ENCODE measurements around the gene SLAMF6. TPM values are rescaled to one million over a fixed set of nuclear protein-coding genes. Genes with fewer than 3 reads are reported as not detected.

Gene SLAMF6
- total and polyA plus RNA-seq, 2 donors (not counting 1 experiment from before 2014, with no cell fraction given), result not detected

- DNase-seq (ENCODE audit: low read depth in 2 of 2), result no peak
- H3K27me3 ChIP-seq (ENCODE audit: control insufficient read depth, insufficient read depth, low read length), result no peaks in the 10 kb centered on the region
- no peaks in the 10 kb centered on the region for H3K79me2 ChIP-seq (ENCODE audit: control insufficient read depth, insufficient read depth, low read length)
- H2AFZ ChIP-seq (ENCODE audit: low read length), result no peak overlapping the region
- H3K36me3 ChIP-seq (ENCODE audit: control insufficient read depth, insufficient read depth, low read length), result no peaks in the 10 kb centered on the region
- no peaks in the 10 kb centered on the region for H3K9me3 ChIP-seq (ENCODE audit: control insufficient read depth, insufficient read depth, low read depth, low read length)
- no peak overlapping the region for H3K4me2 ChIP-seq (ENCODE audit: extremely low read depth, insufficient read depth, low read length)
- no peak overlapping the region for H3K27ac ChIP-seq (ENCODE audit: insufficient read depth, low read length)
- H3K9ac ChIP-seq (ENCODE audit: insufficient read depth, low read length), result no peak overlapping the region
- TF ChIP-seq EZH2 (IDR thresholded peaks at IDR 0.05; ENCODE audit: low read length, missing control alignments), result no peak
- TF ChIP-seq, protein P1, sequence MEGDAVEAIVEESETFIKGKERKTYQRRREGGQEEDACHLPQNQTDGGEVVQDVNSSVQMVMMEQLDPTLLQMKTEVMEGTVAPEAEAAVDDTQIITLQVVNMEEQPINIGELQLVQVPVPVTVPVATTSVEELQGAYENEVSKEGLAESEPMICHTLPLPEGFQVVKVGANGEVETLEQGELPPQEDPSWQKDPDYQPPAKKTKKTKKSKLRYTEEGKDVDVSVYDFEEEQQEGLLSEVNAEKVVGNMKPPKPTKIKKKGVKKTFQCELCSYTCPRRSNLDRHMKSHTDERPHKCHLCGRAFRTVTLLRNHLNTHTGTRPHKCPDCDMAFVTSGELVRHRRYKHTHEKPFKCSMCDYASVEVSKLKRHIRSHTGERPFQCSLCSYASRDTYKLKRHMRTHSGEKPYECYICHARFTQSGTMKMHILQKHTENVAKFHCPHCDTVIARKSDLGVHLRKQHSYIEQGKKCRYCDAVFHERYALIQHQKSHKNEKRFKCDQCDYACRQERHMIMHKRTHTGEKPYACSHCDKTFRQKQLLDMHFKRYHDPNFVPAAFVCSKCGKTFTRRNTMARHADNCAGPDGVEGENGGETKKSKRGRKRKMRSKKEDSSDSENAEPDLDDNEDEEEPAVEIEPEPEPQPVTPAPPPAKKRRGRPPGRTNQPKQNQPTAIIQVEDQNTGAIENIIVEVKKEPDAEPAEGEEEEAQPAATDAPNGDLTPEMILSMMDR (conservative IDR thresholded peaks at IDR 0.05 in 1 of 2, IDR thresholded peaks at IDR 0.05 in 1 of 2; ENCODE audit: low read depth in 1 of 2, low read length in 2 of 2), result no peak
- no peak overlapping the region for H3K4me3 ChIP-seq (replicated peaks in 1 of 4; ENCODE audit: control extremely low read depth in 1 of 4, insufficient read depth in 1 of 4, low read depth in 3 of 4, low read length in 4 of 4)
- no peaks in the 10 kb centered on the region for H3K4me1 ChIP-seq (ENCODE audit: control insufficient read depth, extremely low read depth, insufficient read depth, low read length)
- no peaks in the 10 kb centered on the region for H4K20me1 ChIP-seq (ENCODE audit: control insufficient read depth, extremely low read depth, insufficient read depth, low read length)
Observed at GRCh38 chr1:160540859-160541233, 17.8 kb upstream of the SLAMF6 start.

GRCh38 chr1:160539990-160540858, 17.2 kb upstream of the SLAMF6 start:
- no peaks in the 10 kb centered on the region for H3K9me3 ChIP-seq (ENCODE audit: control insufficient read depth, insufficient read depth, low read depth, low read length)
- H4K20me1 ChIP-seq (ENCODE audit: control insufficient read depth, extremely low read depth, insufficient read depth, low read length), result no peaks in the 10 kb centered on the region
- no peaks in the 10 kb centered on the region for H3K79me2 ChIP-seq (ENCODE audit: control insufficient read depth, insufficient read depth, low read length)
- no peak for DNase-seq (ENCODE audit: low read depth in 2 of 2)
- H3K27ac ChIP-seq (ENCODE audit: insufficient read depth, low read length), result no peak overlapping the region
- H3K9ac ChIP-seq (ENCODE audit: insufficient read depth, low read length), result no peak overlapping the region
- TF ChIP-seq, protein P1 (conservative IDR thresholded peaks at IDR 0.05 in 1 of 2, IDR thresholded peaks at IDR 0.05 in 1 of 2; ENCODE audit: low read depth in 1 of 2, low read length in 2 of 2), result no peak
- TF ChIP-seq EZH2 (IDR thresholded peaks at IDR 0.05; ENCODE audit: low read length, missing control alignments), result no peak
- no peaks in the 10 kb centered on the region for H3K27me3 ChIP-seq (ENCODE audit: control insufficient read depth, insufficient read depth, low read length)
- H3K4me3 ChIP-seq (replicated peaks in 1 of 4; ENCODE audit: control extremely low read depth in 1 of 4, insufficient read depth in 1 of 4, low read depth in 3 of 4, low read length in 4 of 4), result no peak overlapping the region
- H3K4me2 ChIP-seq (ENCODE audit: extremely low read depth, insufficient read depth, low read length), result no peak overlapping the region
- H2AFZ ChIP-seq (ENCODE audit: low read length), result no peak overlapping the region
- H3K4me1 ChIP-seq (ENCODE audit: control insufficient read depth, extremely low read depth, insufficient read depth, low read length), result no peaks in the 10 kb centered on the region
- H3K36me3 ChIP-seq (ENCODE audit: control insufficient read depth, insufficient read depth, low read length), result no peaks in the 10 kb centered on the region

GRCh38 chr1:160539684-160539989, 16.6 kb upstream of the SLAMF6 start:
- H3K79me2 ChIP-seq (ENCODE audit: control insufficient read depth, insufficient read depth, low read length), result no peaks in the 10 kb centered on the region
- no peak overlapping the region for H2AFZ ChIP-seq (ENCODE audit: low read length)
- H3K9me3 ChIP-seq (ENCODE audit: control insufficient read depth, insufficient read depth, low read depth, low read length), result no peaks in the 10 kb centered on the region
- TF ChIP-seq EZH2 (IDR thresholded peaks at IDR 0.05; ENCODE audit: low read length, missing control alignments), result no peak
- TF ChIP-seq, protein P1 (conservative IDR thresholded peaks at IDR 0.05 in 1 of 2, IDR thresholded peaks at IDR 0.05 in 1 of 2; ENCODE audit: low read depth in 1 of 2, low read length in 2 of 2), result no peak
- H3K9ac ChIP-seq (ENCODE audit: insufficient read depth, low read length), result no peak overlapping the region
- H3K4me2 ChIP-seq (ENCODE audit: extremely low read depth, insufficient read depth, low read length), result no peak overlapping the region
- H3K4me3 ChIP-seq (replicated peaks in 1 of 4; ENCODE audit: control extremely low read depth in 1 of 4, insufficient read depth in 1 of 4, low read depth in 3 of 4, low read length in 4 of 4), result no peak overlapping the region
- no peaks in the 10 kb centered on the region for H3K27me3 ChIP-seq (ENCODE audit: control insufficient read depth, insufficient read depth, low read length)
- H3K27ac ChIP-seq (ENCODE audit: insufficient read depth, low read length), result no peak overlapping the region
- no peak for DNase-seq (ENCODE audit: low read depth in 2 of 2)
- no peaks in the 10 kb centered on the region for H3K36me3 ChIP-seq (ENCODE audit: control insufficient read depth, insufficient read depth, low read length)
- H4K20me1 ChIP-seq (ENCODE audit: control insufficient read depth, extremely low read depth, insufficient read depth, low read length), result no peaks in the 10 kb centered on the region
- H3K4me1 ChIP-seq (ENCODE audit: control insufficient read depth, extremely low read depth, insufficient read depth, low read length), result no peaks in the 10 kb centered on the region
